Esophagus muscularis mucosa (tissue), 3 donors: ENCODE measurements around the gene ZSWIM4.

Source experiments
- POLR2A ChIP-seq: fragments of 450-650 bp; IDR thresholded peaks from one replicate; pipeline ENCODE4 v1.6.1; 2017; ENCODE audit warnings: antibody characterized with exemption, moderate library complexity, mild to moderate bottlenecking, low read depth
- POLR2AphosphoS5 ChIP-seq, 2 donors: sonication (generic); formaldehyde crosslinking; IDR thresholded peaks; one replicate each; pipeline ENCODE4 v1.6.1; 2017; ENCODE audit warnings: antibody characterized with exemption in 2 of 2
- TF ChIP-seq, protein P1 (sequence below), 3 experiments: fragments of 200-600 bp in 2 of 3; fragments of 450-650 bp in 1 of 3; sonication (generic) in 2 of 3; IDR thresholded peaks; one replicate each; pipeline ENCODE4 v1.5.1; 2017 to 2019; ENCODE audit warnings: antibody characterized with exemption in 3 of 3, mild to moderate bottlenecking in 2 of 3, moderate library complexity in 1 of 3

DNA sequence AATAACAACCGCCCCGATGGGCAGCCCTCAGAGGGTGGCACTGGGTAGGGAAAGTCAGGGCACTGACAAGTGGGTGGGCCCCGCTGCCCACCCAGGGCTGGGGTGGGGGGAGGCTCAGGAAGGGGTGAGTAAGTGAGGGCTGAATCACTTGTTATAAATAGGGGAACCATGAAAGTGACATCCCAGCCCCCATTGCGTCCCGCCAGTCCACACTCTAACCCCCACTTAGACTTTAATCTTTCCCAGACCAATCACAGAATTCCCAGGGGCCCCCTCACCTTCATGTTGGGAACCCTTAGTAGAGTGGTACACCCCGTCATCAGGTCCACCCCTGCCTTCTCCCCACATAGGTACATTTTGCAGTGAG lies 44.7 kb downstream of the ZSWIM4 start:
- TF ChIP-seq, protein P1, sequence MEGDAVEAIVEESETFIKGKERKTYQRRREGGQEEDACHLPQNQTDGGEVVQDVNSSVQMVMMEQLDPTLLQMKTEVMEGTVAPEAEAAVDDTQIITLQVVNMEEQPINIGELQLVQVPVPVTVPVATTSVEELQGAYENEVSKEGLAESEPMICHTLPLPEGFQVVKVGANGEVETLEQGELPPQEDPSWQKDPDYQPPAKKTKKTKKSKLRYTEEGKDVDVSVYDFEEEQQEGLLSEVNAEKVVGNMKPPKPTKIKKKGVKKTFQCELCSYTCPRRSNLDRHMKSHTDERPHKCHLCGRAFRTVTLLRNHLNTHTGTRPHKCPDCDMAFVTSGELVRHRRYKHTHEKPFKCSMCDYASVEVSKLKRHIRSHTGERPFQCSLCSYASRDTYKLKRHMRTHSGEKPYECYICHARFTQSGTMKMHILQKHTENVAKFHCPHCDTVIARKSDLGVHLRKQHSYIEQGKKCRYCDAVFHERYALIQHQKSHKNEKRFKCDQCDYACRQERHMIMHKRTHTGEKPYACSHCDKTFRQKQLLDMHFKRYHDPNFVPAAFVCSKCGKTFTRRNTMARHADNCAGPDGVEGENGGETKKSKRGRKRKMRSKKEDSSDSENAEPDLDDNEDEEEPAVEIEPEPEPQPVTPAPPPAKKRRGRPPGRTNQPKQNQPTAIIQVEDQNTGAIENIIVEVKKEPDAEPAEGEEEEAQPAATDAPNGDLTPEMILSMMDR (IDR thresholded peaks at IDR 0.05), result no peak
- TF ChIP-seq POLR2A, result no peak
- no peak for TF ChIP-seq POLR2AphosphoS5 (IDR thresholded peaks at IDR 0.05)
